Upper lobe of right lung (tissue), 1 donor: ENCODE measurements around the gene PEAK1. TPM values are rescaled to one million over a fixed set of nuclear protein-coding genes. Genes with fewer than 3 reads are reported as not detected.

ENCODE experiments used
- ATAC-seq: fragments of 200-7000 bp; cut with Tn5 transposase; one replicate; pipeline ENCODE4 v1.9.1; 2020; ENCODE audit warnings: mild to moderate bottlenecking, moderate library complexity
- DNase-seq: peaks from one replicate; pipeline ENCODE4 v3.0.0-alpha.2; 2020
- H3K27ac ChIP-seq: fragments of 200-600 bp; one replicate; pipeline ENCODE4 v1.8.0; 2022
- H3K27me3 ChIP-seq: fragments of 200-600 bp; one replicate; pipeline ENCODE4 v1.8.0; 2022; ENCODE audit warnings: mild to moderate bottlenecking
- H3K36me3 ChIP-seq: fragments of 200-600 bp; one replicate; pipeline ENCODE4 v1.8.0; 2022
- H3K4me1 ChIP-seq: fragments of 200-600 bp; one replicate; pipeline ENCODE4 v1.8.0; 2022
- H3K4me3 ChIP-seq: fragments of 200-600 bp; one replicate; pipeline ENCODE4 v1.8.0; 2022; ENCODE audit warnings: mild to moderate bottlenecking
- H3K9me3 ChIP-seq: fragments of 200-600 bp; one replicate; pipeline ENCODE4 v1.8.0; 2022
- intact Hi-C: fragments of 100-400 bp; cut with DNase I; formaldehyde crosslinking; loops from one replicate; pipeline ENCODE4 v1.11.0; 2022
- total RNA-seq: library from RNA; stranded (reverse); fragmentation: NEBNext Ultra II Directional; extraction: Animal tissue kit (Norgen Biotek cat#: 25700); gene quantifications from one replicate; pipeline ENCODE4 v1.2.1, GENCODE V29; 2021
- TF ChIP-seq, protein P1 (sequence below): fragments of 200-600 bp; IDR thresholded peaks from one replicate; pipeline ENCODE4 v1.8.0; 2022; ENCODE audit warnings: antibody characterized with exemption
- donor health status: DM: no; HTN: yes; CAD: no; lungs with severe emphysema.

PEAK1 gene
- total RNA-seq, 1 donor from 2014 or later, result 139 TPM

- no peak for DNase-seq
- no peaks in the 10 kb centered on the region for H3K36me3 ChIP-seq
- H3K4me3 ChIP-seq, result no peak overlapping the region
- H3K9me3 ChIP-seq, result no peaks in the 10 kb centered on the region
- intact Hi-C loops, result no loop called here
- no peak for ATAC-seq
- H3K4me1 ChIP-seq, result no peaks in the 10 kb centered on the region
- TF ChIP-seq, protein P1, sequence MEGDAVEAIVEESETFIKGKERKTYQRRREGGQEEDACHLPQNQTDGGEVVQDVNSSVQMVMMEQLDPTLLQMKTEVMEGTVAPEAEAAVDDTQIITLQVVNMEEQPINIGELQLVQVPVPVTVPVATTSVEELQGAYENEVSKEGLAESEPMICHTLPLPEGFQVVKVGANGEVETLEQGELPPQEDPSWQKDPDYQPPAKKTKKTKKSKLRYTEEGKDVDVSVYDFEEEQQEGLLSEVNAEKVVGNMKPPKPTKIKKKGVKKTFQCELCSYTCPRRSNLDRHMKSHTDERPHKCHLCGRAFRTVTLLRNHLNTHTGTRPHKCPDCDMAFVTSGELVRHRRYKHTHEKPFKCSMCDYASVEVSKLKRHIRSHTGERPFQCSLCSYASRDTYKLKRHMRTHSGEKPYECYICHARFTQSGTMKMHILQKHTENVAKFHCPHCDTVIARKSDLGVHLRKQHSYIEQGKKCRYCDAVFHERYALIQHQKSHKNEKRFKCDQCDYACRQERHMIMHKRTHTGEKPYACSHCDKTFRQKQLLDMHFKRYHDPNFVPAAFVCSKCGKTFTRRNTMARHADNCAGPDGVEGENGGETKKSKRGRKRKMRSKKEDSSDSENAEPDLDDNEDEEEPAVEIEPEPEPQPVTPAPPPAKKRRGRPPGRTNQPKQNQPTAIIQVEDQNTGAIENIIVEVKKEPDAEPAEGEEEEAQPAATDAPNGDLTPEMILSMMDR, result no peak
- no peaks in the 10 kb centered on the region for H3K27me3 ChIP-seq
- H3K27ac ChIP-seq, result no peak overlapping the region
Measured at GRCh38 chr15:77361456-77361855, 58.4 kb downstream of the PEAK1 start.

GRCh38 chr15:77358545-77359240 is 61.2 kb downstream of the PEAK1 start:
- intact Hi-C loops, result no loop called here
- no peaks in the 10 kb centered on the region for H3K9me3 ChIP-seq
- no peaks in the 10 kb centered on the region for H3K36me3 ChIP-seq
- TF ChIP-seq, protein P1, result no peak
- peaks cover 4% of the 10 kb centered on the region for H3K4me1 ChIP-seq
- no peak overlapping the region for H3K4me3 ChIP-seq
- no peak overlapping the region for H3K27ac ChIP-seq
- DNase-seq (no peak), ATAC-seq (no peak)
- no peaks in the 10 kb centered on the region for H3K27me3 ChIP-seq

- H3K36me3 ChIP-seq, result no peaks in the 10 kb centered on the region
- TF ChIP-seq, protein P1, result no peak
- intact Hi-C loops, result no loop called here
- DNase-seq (no peak), ATAC-seq (no peak)
- H3K9me3 ChIP-seq, result no peaks in the 10 kb centered on the region
- no peak overlapping the region for H3K4me3 ChIP-seq
- peaks cover 4% of the 10 kb centered on the region for H3K4me1 ChIP-seq
- H3K27ac ChIP-seq, result no peak overlapping the region
- no peaks in the 10 kb centered on the region for H3K27me3 ChIP-seq
Measured at GRCh38 chr15:77356305-77356704, 63.6 kb downstream of the PEAK1 start.

DNA sequence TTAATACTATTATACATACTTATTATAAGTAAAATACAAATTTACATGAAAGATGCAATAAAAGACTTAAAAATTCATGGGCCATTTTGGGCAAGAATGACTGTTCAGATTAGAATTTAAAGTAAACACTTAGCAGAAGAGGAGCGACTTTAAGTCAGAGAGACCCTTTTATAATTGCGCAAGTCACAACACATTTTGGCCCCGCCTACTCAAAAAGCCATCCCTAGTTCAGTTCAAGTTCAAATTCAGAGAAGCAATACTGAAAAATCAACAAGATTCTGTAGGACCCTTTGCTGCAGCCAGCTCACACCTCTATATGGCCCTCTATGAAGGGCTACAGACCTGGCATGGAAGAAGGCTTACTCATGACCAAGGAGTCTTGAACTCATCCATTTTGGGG is 64.6 kb downstream of the PEAK1 start:
- ATAC-seq, result no peak
- no peaks in the 10 kb centered on the region for H3K9me3 ChIP-seq
- no peak overlapping the region for H3K4me3 ChIP-seq
- H3K36me3 ChIP-seq, result no peaks in the 10 kb centered on the region
- TF ChIP-seq, protein P1, result no peak
- intact Hi-C loops, result no loop called here
- DNase-seq, result no peak
- no peaks in the 10 kb centered on the region for H3K27me3 ChIP-seq
- no peak overlapping the region for H3K27ac ChIP-seq
- H3K4me1 ChIP-seq, result peaks cover 4% of the 10 kb centered on the region

DNA sequence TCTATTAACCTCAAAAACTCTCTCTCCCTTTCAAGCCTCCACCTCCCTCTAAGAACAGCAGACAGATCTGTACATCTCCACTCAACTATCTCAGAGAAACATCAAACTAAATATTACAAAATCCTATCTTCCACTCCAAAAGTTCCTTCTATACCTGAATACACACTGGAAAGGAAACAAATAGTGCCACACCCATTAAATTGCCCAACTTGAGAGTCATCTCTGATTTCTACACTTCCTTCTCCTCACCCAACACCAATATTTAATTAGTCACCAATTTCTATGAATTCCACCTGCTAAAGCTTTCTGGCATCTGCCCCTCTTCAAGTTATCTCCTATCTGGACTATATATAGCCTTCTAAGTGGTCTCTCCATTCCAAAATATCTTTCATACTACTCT is 65.8 kb downstream of the PEAK1 start:
- Histone ChIP-seq H3K4me1 (peaks cover 4% of the 10 kb centered on the region), H3K27ac (no peak overlapping the region), H3K9me3 (no peaks in the 10 kb centered on the region), H3K27me3 (no peaks in the 10 kb centered on the region), H3K4me3 (no peak overlapping the region), H3K36me3 (no peaks in the 10 kb centered on the region)
- no peak for DNase-seq
- no peak for ATAC-seq
- intact Hi-C loops, result no loop called here
- TF ChIP-seq, protein P1, result no peak

GRCh38 chr15:77352887-77353286 is 67.0 kb downstream of the PEAK1 start:
- H3K9me3 ChIP-seq, result no peaks in the 10 kb centered on the region
- intact Hi-C loops, result no loop called here
- H3K27me3 ChIP-seq, result no peaks in the 10 kb centered on the region
- H3K4me1 ChIP-seq, result peaks cover 4% of the 10 kb centered on the region
- ATAC-seq (no peak), DNase-seq (no peak)
- TF ChIP-seq, protein P1, result no peak
- no peak overlapping the region for H3K4me3 ChIP-seq
- H3K27ac ChIP-seq, result no peak overlapping the region
- no peaks in the 10 kb centered on the region for H3K36me3 ChIP-seq
